GM23338 (cell line): ENCODE measurements around the gene CSTPP1. TPM values are rescaled to one million over a fixed set of nuclear protein-coding genes. Genes with fewer than 3 reads are reported as not detected.

Experiments
- ATAC-seq: fragments of 200-7000 bp; cut with Tn5 transposase; 3 replicates; pipeline ENCODE4 v1.9.1; 2020
- DNase-seq: peaks from one replicate; pipeline ENCODE4 v3.0.0-alpha.2; 2015; ENCODE audit warnings: low spot score
- H2AFZ ChIP-seq: fragments of 200-600 bp; sonication (generic); 2 replicates; pipeline ENCODE4 v1.8.0; 2016; ENCODE audit warnings: antibody characterized with exemption, mild to moderate bottlenecking, moderate library complexity
- H3F3A ChIP-seq: fragments of 200-600 bp; sonication (generic); replicated peaks from 2 replicates; pipeline ENCODE4 v1.8.0; 2017; ENCODE audit warnings: antibody characterized with exemption, mixed run types, low read depth
- H3K27ac ChIP-seq: fragments of 200-600 bp; sonication (generic); 2 replicates; pipeline ENCODE4 v1.6.1; 2016; ENCODE audit warnings: low read depth
- H3K27me3 ChIP-seq: fragments of 200-600 bp; sonication (generic); 2 replicates; pipeline ENCODE4 v1.8.0; 2016; ENCODE audit warnings: mild to moderate bottlenecking, mixed run types, moderate library complexity; ENCODE audit not compliant: insufficient read depth
- H3K36me3 ChIP-seq: fragments of 200-600 bp; sonication (generic); 2 replicates; pipeline ENCODE4 v1.8.0; 2016; ENCODE audit warnings: mild to moderate bottlenecking; ENCODE audit not compliant: insufficient read depth
- H3K4me1 ChIP-seq: fragments of 200-600 bp; sonication (generic); 2 replicates; pipeline ENCODE4 v1.8.0; 2016; ENCODE audit warnings: mild to moderate bottlenecking, moderate library complexity; ENCODE audit not compliant: insufficient read depth
- H3K4me2 ChIP-seq: fragments of 200-600 bp; sonication (generic); 2 replicates; pipeline ENCODE4 v1.7.1; 2017; ENCODE audit warnings: mixed run types
- H3K4me3 ChIP-seq: fragments of 200-600 bp; sonication (generic); 2 replicates; pipeline ENCODE4 v1.6.1; 2016; ENCODE audit warnings: mixed run types
- H3K79me2 ChIP-seq: fragments of 200-600 bp; sonication (generic); replicated peaks from 2 replicates; pipeline ENCODE4 v1.8.0; 2017; ENCODE audit warnings: mild to moderate bottlenecking; ENCODE audit not compliant: insufficient read depth
- H3K9me2 ChIP-seq: fragments of 200-600 bp; sonication (generic); 2 replicates; pipeline ENCODE4 v1.8.0; 2017; ENCODE audit not compliant: insufficient read depth
- H4K20me1 ChIP-seq: fragments of 200-600 bp; sonication (generic); replicated peaks from 2 replicates; pipeline ENCODE4 v1.8.0; 2017; ENCODE audit warnings: mild to moderate bottlenecking; ENCODE audit not compliant: insufficient read depth
- H3K27ac Mint-ChIP-seq: 2 replicates; pipeline ENCODE4 v1.8.0; 2020; ENCODE audit warnings: inconsistent platforms, mild to moderate bottlenecking, moderate library complexity, mixed read lengths
- H3K27me3 Mint-ChIP-seq: 3 replicates; pipeline ENCODE4 v1.8.0; 2022; ENCODE audit warnings: low read depth, mild to moderate bottlenecking, moderate library complexity, mixed read lengths, inconsistent platforms; ENCODE audit not compliant: insufficient read depth, poor library complexity
- H3K36me3 Mint-ChIP-seq: 3 replicates; pipeline ENCODE4 v1.8.0; 2021; ENCODE audit warnings: low read depth, mild to moderate bottlenecking, inconsistent platforms, moderate library complexity, mixed read lengths
- H3K4me1 Mint-ChIP-seq: 3 replicates; pipeline ENCODE4 v1.8.0; 2020; ENCODE audit warnings: mild to moderate bottlenecking, inconsistent platforms, mixed read lengths
- H3K4me3 Mint-ChIP-seq: 3 replicates; pipeline ENCODE4 v1.8.0; 2021; ENCODE audit warnings: moderate library complexity, mild to moderate bottlenecking, inconsistent platforms, mixed read lengths
- H3K9me3 Mint-ChIP-seq: 3 replicates; pipeline ENCODE4 v1.8.0; 2020; ENCODE audit warnings: moderate library complexity, mild to moderate bottlenecking, inconsistent platforms, mixed read lengths
- JUNB ChIP-seq: IDR thresholded peaks from one replicate; pipeline ENCODE4 v1.6.1; 2016; ENCODE audit warnings: antibody characterized with exemption; ENCODE audit not compliant: unreplicated experiment
- ZNF462 ChIP-seq: fragments of 250-450 bp; sonication (Bioruptor Pico); IDR thresholded peaks from 2 replicates; pipeline ENCODE4 v1.5.0; 2020; ENCODE audit warnings: mild to moderate bottlenecking, moderate library complexity
- polyA plus RNA-seq: library from polyadenylated mRNA; unstranded; fragments of >200 nt; fragmentation: Nextera tagmentation; extraction: Ambion mirVana; gene quantifications from 2 replicates; pipeline ENCODE4 v1.2.1, GENCODE V29; 2016
- total RNA-seq: library from RNA; depleted of rRNA; stranded (reverse); fragments of >200 nt; shearing (Covaris generic); gene quantifications from 2 replicates; pipeline ENCODE4 v1.2.3, GENCODE V29; 2014

Gene CSTPP1
- total and polyA plus RNA-seq, 2 experiments from 2014 or later, result 23.5 to 42.6 TPM

- TF ChIP-seq ZNF462 (CRISPR knock-in tag) (no peak), JUNB (no peak)
Measured at GRCh38 chr11:46981436-46981835, 44.9 kb downstream of the CSTPP1 start (continued).

- Histone ChIP-seq H3K4me1 (peaks cover 4% of the 10 kb centered on the region), H3K4me2 (no peak overlapping the region), H3K27ac (no peak overlapping the region), H3F3A (no peaks in the 10 kb centered on the region), H3K9me2 (no peaks in the 10 kb centered on the region), H2AFZ (no peak overlapping the region), H3K27me3 (no peaks in the 10 kb centered on the region), H3K4me3 (no peak overlapping the region), H3K79me2 (no peaks in the 10 kb centered on the region), H3K36me3 (no peaks in the 10 kb centered on the region), H4K20me1 (no peaks in the 10 kb centered on the region; the same call in 1 of the 2 replicates)
- no peak overlapping the region for H3K27ac Mint-ChIP-seq
- H3K9me3 Mint-ChIP-seq, result no peaks in the 10 kb centered on the region
- ATAC-seq, result no peak
- H3K4me1 Mint-ChIP-seq, result peaks cover 6% of the 10 kb centered on the region
- no peak for DNase-seq
- H3K4me3 Mint-ChIP-seq, result no peak overlapping the region
- no peaks in the 10 kb centered on the region for H3K36me3 Mint-ChIP-seq
- H3K27me3 Mint-ChIP-seq, result no peaks in the 10 kb centered on the region
- no peak for TF ChIP-seq ZNF462 (CRISPR knock-in tag)
Measured at GRCh38 chr11:46982797-46983452, 46.4 kb downstream of the CSTPP1 start.
